ACHN (cell line): ENCODE data around the gene STK39.
A peak's percentile ranks its signal among the peaks of the same experiment; 100 is the strongest.

Source experiments
- DNase-seq: peaks from one replicate; pipeline ENCODE4 v3.0.0-alpha.2; 2015
- in situ Hi-C: cut with HindIII; loops from 2 replicates; pipeline ENCODE4 v1.10.0; 2017; ENCODE audit warnings: low sequenced_read_pairs, low pct_ligation_motif_present, low pct_unique_long_range_greater_than_20kb

STK39 gene

GRCh38 chr2:168149150-168149974, 98.0 kb downstream of the STK39 start:
- DNase-seq = no peak
- in situ Hi-C loops = no loop called here

GRCh38 chr2:168147830-168148794, 99.3 kb downstream of the STK39 start:
- in situ Hi-C loops = no loop called here
- no peak for DNase-seq

- DNase-seq = no peak
- in situ Hi-C loops = no loop called here
Observed at GRCh38 chr2:168146892-168147810, 100.2 kb downstream of the STK39 start.

- DNase-seq = no peak
- in situ Hi-C loops = no loop called here
Observed at GRCh38 chr2:168145426-168146310, 101.7 kb downstream of the STK39 start.

GRCh38 chr2:168145011-168145410, 102.4 kb downstream of the STK39 start:
- in situ Hi-C loops = no loop called here

GRCh38 chr2:168143813-168144212, 103.6 kb downstream of the STK39 start:
- DNase-seq = no peak
- in situ Hi-C loops = no loop called here

More at GRCh38 chr2:168145011-168145410, 102.4 kb downstream of the STK39 start:
- DNase-seq = no peak

GRCh38 chr2:168140892-168141291, 106.5 kb downstream of the STK39 start:
- no peak for DNase-seq
- in situ Hi-C loops = no loop called here

GRCh38 chr2:168139852-168140251, 107.5 kb downstream of the STK39 start:
- no peak for DNase-seq
- in situ Hi-C loops = no loop called here

GRCh38 chr2:168138901-168139300, 108.5 kb downstream of the STK39 start:
- in situ Hi-C loops = no loop called here
- no peak for DNase-seq

- in situ Hi-C loops = no loop called here
- no peak for DNase-seq
Observed at GRCh38 chr2:168138374-168138773, 109.0 kb downstream of the STK39 start.

- no peak for DNase-seq
- in situ Hi-C loops = no loop called here
Observed at GRCh38 chr2:168137510-168138180, 109.8 kb downstream of the STK39 start.

GRCh38 chr2:168136392-168136977, 110.9 kb downstream of the STK39 start:
- in situ Hi-C loops = no loop called here
- DNase-seq = peak; percentile 64

- no peak for DNase-seq
- in situ Hi-C loops = no loop called here
Observed at GRCh38 chr2:168135630-168136029, 111.8 kb downstream of the STK39 start.

GRCh38 chr2:168135121-168135520, 112.3 kb downstream of the STK39 start:
- in situ Hi-C loops = no loop called here
- no peak for DNase-seq

- in situ Hi-C loops = no loop called here
- no peak for DNase-seq
Observed at GRCh38 chr2:168134485-168134884, 112.9 kb downstream of the STK39 start.

GRCh38 chr2:168132389-168132788, 115.0 kb downstream of the STK39 start:
- DNase-seq = no peak
- in situ Hi-C loops = no loop called here

GRCh38 chr2:168130346-168130745, 117.0 kb downstream of the STK39 start:
- in situ Hi-C loops = no loop called here
- DNase-seq = no peak
